Peyer's patch (tissue), 4 donors: Measurements from ENCODE around the gene ARRDC5.
A peak's percentile ranks its signal among the peaks of the same experiment; 100 is the strongest.

ENCODE experiments used
- POLR2A ChIP-seq, 2 donors: fragments of 450-650 bp; IDR thresholded peaks; one replicate each; pipeline ENCODE4 v1.5.1; 2017; ENCODE audit warnings: antibody characterized with exemption in 2 of 2, mild to moderate bottlenecking in 2 of 2, moderate library complexity in 2 of 2
- TF ChIP-seq, protein P1 (sequence below), 6 experiments: fragments of 450-650 bp in 4 of 6; fragments of 200-600 bp in 2 of 6; sonication (generic) in 1 of 6; IDR thresholded peaks; one replicate each; pipeline ENCODE4 v1.5.1; 2017 to 2019; ENCODE audit warnings: antibody characterized with exemption in 6 of 6, mild to moderate bottlenecking in 3 of 6, moderate library complexity in 1 of 6

DNA sequence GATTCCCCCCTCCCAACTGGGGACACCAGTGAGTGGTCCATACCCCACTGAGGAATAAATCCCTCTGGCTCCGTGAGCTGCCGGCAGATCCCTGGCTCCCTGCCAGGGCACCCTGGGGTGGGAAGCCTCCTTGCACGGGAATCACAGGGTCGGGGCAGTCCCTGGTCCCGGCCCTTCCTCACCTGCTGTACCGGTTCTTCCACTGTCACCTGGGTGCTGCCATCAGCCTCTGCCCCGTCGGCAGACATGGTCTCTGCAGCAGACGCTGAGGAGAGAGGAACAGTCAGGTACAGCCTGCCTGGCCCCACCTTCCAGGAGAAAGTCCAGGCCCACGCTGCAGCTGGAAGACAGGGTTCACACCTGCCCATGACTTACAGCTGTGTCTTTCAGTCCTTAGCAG, 41.5 kb downstream of the ARRDC5 start:
- peak; percentile 57 to 72 for TF ChIP-seq POLR2A (IDR thresholded peaks at IDR 0.05)
- TF ChIP-seq, protein P1, sequence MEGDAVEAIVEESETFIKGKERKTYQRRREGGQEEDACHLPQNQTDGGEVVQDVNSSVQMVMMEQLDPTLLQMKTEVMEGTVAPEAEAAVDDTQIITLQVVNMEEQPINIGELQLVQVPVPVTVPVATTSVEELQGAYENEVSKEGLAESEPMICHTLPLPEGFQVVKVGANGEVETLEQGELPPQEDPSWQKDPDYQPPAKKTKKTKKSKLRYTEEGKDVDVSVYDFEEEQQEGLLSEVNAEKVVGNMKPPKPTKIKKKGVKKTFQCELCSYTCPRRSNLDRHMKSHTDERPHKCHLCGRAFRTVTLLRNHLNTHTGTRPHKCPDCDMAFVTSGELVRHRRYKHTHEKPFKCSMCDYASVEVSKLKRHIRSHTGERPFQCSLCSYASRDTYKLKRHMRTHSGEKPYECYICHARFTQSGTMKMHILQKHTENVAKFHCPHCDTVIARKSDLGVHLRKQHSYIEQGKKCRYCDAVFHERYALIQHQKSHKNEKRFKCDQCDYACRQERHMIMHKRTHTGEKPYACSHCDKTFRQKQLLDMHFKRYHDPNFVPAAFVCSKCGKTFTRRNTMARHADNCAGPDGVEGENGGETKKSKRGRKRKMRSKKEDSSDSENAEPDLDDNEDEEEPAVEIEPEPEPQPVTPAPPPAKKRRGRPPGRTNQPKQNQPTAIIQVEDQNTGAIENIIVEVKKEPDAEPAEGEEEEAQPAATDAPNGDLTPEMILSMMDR (IDR thresholded peaks at IDR 0.05), result peak in 1 of 6 experiments; percentile 21
